Measurements from ENCODE around the gene CD81. TPM values are rescaled to one million over a fixed set of nuclear protein-coding genes. Genes with fewer than 3 reads are reported as not detected.
"Not testable (repeated sequence)": the region's sequence is repeated elsewhere in the genome, so short reads cannot be mapped to it uniquely, and the experiment has no call there.

The CD81 gene
- total and polyA plus RNA-seq, 4 donors: 329 to 741 (median 530) TPM

DNA sequence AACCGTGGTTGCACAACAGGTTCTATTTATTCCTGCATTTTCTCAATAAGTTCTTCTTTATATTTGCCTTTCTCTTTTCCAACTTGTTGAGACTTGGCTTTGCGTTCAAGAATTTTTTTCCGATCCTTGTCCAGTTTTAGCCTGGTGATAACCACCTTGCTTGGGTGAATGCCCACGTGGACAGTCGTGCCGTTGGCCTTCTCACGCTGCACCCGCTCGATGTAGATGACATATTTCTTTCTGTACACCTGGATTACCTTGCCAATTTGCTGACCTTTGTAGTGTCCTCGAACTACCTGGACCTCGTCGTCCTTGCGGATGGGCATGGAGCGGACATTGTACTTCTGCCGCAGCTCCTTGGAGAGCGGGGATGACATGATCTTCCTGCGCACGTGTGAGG lies 41.8 kb upstream of the CD81 start:
- H3K4me3 ChIP-seq (ENCODE audit: low read depth, low read length); H3K27ac ChIP-seq (ENCODE audit: low read depth, low read length); DNase-seq (ENCODE audit: low read depth in 4 of 6, low spot score in 6 of 6); H3K36me3 ChIP-seq (ENCODE audit: control insufficient read depth, insufficient read depth, low read length); H3K4me1 ChIP-seq (ENCODE audit: control insufficient read depth, insufficient read depth, low read length); H3K9me3 ChIP-seq (ENCODE audit: control insufficient read depth, insufficient read depth, low read length); H3K27me3 ChIP-seq (ENCODE audit: control insufficient read depth, insufficient read depth, low read length): not testable (repeated sequence)
- 91% methylated on average over 14 of the region's 18 CpGs for WGBS (ENCODE audit: insufficient coverage)

DNA sequence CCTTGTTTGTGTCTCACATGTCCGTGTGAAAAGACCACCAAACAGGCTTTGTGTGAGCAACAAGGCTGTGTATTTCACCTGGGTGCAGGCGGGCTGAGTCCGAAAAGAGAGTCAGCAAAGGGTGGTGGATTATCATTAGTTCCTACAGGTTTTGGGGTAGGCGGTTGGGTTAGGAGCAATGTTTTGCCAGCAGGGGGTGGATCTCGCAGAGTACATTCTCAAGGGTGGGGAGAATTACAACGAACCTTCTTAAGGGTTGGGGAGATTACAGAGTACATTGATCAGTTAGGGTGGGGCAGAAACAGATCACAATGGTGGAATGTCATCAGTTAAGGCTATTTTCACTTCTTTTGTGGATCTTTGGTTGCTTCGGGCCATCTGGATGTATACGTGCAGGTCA lies 38.4 kb upstream of the CD81 start:
- not testable (repeated sequence) for H3K4me1 ChIP-seq (ENCODE audit: control insufficient read depth, insufficient read depth, low read length); H3K27ac ChIP-seq (ENCODE audit: low read depth, low read length); DNase-seq (ENCODE audit: low read depth in 4 of 6, low spot score in 6 of 6); H3K27me3 ChIP-seq (ENCODE audit: control insufficient read depth, insufficient read depth, low read length); H3K4me3 ChIP-seq (ENCODE audit: low read depth, low read length); H3K36me3 ChIP-seq (ENCODE audit: control insufficient read depth, insufficient read depth, low read length); H3K9me3 ChIP-seq (ENCODE audit: control insufficient read depth, insufficient read depth, low read length)
- 86% methylated on average over 6 of the region's 8 CpGs for WGBS (ENCODE audit: insufficient coverage)

DNA sequence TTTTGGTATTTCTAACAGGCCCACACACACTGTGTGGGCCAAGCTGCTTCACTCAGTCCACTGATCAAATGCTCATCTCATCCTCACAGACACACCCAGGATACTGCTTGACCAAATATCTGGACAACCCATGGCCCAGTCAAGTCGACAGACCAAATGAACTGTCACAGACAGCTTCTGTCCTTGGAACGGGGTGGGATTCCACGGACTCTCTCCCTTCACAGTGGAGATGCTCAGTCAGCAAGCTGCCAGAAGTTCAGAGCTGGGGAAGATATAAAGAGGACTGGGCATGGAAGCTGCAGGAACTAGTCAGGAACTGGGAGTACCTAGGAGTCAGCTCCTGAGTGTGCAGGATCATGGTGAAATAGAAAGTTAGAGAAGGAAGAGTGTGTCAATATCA lies 34.6 kb upstream of the CD81 start:
- H3K9me3 ChIP-seq (ENCODE audit: control insufficient read depth, insufficient read depth, low read length): peaks cover 2% of the 10 kb centered on the region
- H3K36me3 ChIP-seq (ENCODE audit: control insufficient read depth, insufficient read depth, low read length): no peaks in the 10 kb centered on the region
- H3K4me3 ChIP-seq (ENCODE audit: low read depth, low read length): no peak overlapping the region
- no peak for DNase-seq (ENCODE audit: low read depth in 4 of 6, low spot score in 6 of 6)
- H3K4me1 ChIP-seq (ENCODE audit: control insufficient read depth, insufficient read depth, low read length): peaks cover 4% of the 10 kb centered on the region
- no peak overlapping the region for H3K27ac ChIP-seq (ENCODE audit: low read depth, low read length)
- H3K27me3 ChIP-seq (ENCODE audit: control insufficient read depth, insufficient read depth, low read length): no peaks in the 10 kb centered on the region
- WGBS (ENCODE audit: insufficient coverage): 85% methylated on average over 3 of the region's 3 CpGs

DNA sequence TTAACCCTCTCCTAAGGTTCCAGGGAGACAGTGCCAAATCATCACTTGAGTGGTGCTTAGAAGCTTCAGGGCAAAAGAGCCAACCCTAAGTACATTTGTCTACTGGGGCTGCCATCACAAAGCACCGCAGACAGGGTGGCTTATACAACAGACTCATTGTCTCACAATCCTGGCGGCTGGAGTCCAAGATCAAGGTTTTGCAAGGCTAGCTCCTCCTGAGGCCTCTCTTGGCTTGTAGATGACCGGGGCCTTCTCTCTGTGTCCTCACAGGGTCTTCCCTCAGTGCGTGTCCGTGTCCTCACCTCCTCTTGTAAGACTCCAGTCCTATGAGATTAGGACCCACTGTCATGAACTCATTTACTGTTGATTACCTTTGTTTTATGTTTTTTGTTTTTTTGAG lies 34.1 kb upstream of the CD81 start:
- peaks cover 2% of the 10 kb centered on the region for H3K9me3 ChIP-seq (ENCODE audit: control insufficient read depth, insufficient read depth, low read length)
- DNase-seq (ENCODE audit: low read depth in 4 of 6, low spot score in 6 of 6): no peak
- WGBS (ENCODE audit: insufficient coverage): 75% methylated on average over 3 of the region's 5 CpGs

DNA sequence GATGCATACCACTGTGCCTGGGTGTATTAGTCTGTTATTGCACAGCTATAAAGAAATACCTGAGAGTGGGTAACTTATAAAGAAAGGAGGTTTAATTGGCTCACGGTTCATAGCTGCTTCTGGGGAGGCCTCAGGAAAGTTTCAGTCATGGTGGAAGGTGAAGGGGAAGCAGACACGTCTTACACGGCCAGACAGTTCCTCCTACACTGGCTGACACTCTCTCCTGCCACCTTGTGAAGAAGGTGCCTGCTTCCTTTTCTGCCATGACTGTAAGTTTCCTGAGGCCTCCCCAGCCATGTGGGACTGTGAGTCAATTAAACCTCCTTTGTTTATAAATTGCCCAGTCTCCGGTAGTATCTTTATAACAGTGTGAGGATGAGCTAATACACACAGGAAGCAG lies 33.6 kb upstream of the CD81 start:
- H3K4me3 ChIP-seq (ENCODE audit: low read depth, low read length): no peak overlapping the region
- DNase-seq (ENCODE audit: low read depth in 4 of 6, low spot score in 6 of 6): no peak
- peaks cover 4% of the 10 kb centered on the region for H3K4me1 ChIP-seq (ENCODE audit: control insufficient read depth, insufficient read depth, low read length)
- H3K27me3 ChIP-seq (ENCODE audit: control insufficient read depth, insufficient read depth, low read length): no peaks in the 10 kb centered on the region
- H3K27ac ChIP-seq (ENCODE audit: low read depth, low read length): no peak overlapping the region
- H3K9me3 ChIP-seq (ENCODE audit: control insufficient read depth, insufficient read depth, low read length): peaks cover 2% of the 10 kb centered on the region
- 100% methylated on average over 1 of the region's 4 CpGs for WGBS (ENCODE audit: insufficient coverage)
- H3K36me3 ChIP-seq (ENCODE audit: control insufficient read depth, insufficient read depth, low read length): no peaks in the 10 kb centered on the region

More for the DNA sequence above, 34.1 kb upstream of the CD81 start:
- Histone ChIP-seq H3K27me3 (ENCODE audit: control insufficient read depth, insufficient read depth, low read length) (no peaks in the 10 kb centered on the region), H3K27ac (ENCODE audit: low read depth, low read length) (no peak overlapping the region), H3K36me3 (ENCODE audit: control insufficient read depth, insufficient read depth, low read length) (no peaks in the 10 kb centered on the region), H3K4me3 (ENCODE audit: low read depth, low read length) (no peak overlapping the region), H3K4me1 (ENCODE audit: control insufficient read depth, insufficient read depth, low read length) (peaks cover 4% of the 10 kb centered on the region)

DNA sequence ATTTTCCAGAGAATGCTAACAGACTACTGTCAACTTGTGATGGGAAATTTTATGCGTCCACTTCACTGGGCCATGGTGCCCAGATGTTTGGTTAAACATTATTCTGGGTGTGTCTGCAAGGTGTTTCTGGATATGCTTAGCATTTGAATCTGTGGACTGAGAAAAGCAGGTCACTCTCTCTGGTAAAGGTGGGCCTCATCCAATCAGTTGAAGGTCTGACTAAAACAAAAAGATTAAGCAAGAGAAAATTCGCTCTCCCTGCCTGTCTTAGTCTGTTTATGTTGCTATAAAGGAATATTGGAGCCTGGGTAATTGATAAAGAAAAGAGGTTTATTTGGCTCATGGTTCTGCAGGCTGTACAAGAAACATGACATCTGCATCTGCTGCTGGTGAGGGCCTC lies 32.1 kb upstream of the CD81 start:
- H3K36me3 ChIP-seq (ENCODE audit: control insufficient read depth, insufficient read depth, low read length): no peaks in the 10 kb centered on the region
- no peak for DNase-seq (ENCODE audit: low read depth in 4 of 6, low spot score in 6 of 6)
- no peaks in the 10 kb centered on the region for H3K27me3 ChIP-seq (ENCODE audit: control insufficient read depth, insufficient read depth, low read length)
- no peak overlapping the region for H3K27ac ChIP-seq (ENCODE audit: low read depth, low read length)
- 100% methylated on average over 2 of the region's 2 CpGs for WGBS (ENCODE audit: insufficient coverage)
- H3K9me3 ChIP-seq (ENCODE audit: control insufficient read depth, insufficient read depth, low read length): peaks cover 6% of the 10 kb centered on the region
- peaks cover 4% of the 10 kb centered on the region for H3K4me1 ChIP-seq (ENCODE audit: control insufficient read depth, insufficient read depth, low read length)
- H3K4me3 ChIP-seq (ENCODE audit: low read depth, low read length): no peak overlapping the region

DNA sequence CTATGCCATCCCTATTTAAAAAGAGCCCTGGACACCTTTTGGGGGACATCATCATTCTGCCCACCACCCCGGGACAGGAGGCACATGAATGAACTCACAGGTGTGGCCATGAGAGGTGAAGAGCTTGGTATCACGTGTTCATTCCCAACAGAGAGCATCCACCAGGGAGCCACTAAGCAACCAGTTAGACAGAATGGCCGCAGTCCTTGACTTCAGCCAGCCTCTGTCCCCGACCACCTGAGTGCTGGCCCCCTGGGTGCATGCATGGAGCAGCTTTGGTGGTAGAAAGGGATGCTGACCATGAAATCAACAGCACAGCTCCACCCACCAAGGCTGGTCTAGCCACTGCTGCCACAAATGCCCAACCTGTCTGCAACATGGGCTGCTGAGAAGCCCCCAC lies 31.1 kb upstream of the CD81 start:
- H3K27ac ChIP-seq (ENCODE audit: low read depth, low read length): no peak overlapping the region
- H3K27me3 ChIP-seq (ENCODE audit: control insufficient read depth, insufficient read depth, low read length): no peaks in the 10 kb centered on the region
- H3K9me3 ChIP-seq (ENCODE audit: control insufficient read depth, insufficient read depth, low read length): peaks cover 6% of the 10 kb centered on the region
- DNase-seq (ENCODE audit: low read depth in 4 of 6, low spot score in 6 of 6): no peak
- no peak overlapping the region for H3K4me3 ChIP-seq (ENCODE audit: low read depth, low read length)
- H3K4me1 ChIP-seq (ENCODE audit: control insufficient read depth, insufficient read depth, low read length): peaks cover 4% of the 10 kb centered on the region
- H3K36me3 ChIP-seq (ENCODE audit: control insufficient read depth, insufficient read depth, low read length): no peaks in the 10 kb centered on the region
- 93% methylated on average over 4 of the region's 4 CpGs for WGBS (ENCODE audit: insufficient coverage)

DNA sequence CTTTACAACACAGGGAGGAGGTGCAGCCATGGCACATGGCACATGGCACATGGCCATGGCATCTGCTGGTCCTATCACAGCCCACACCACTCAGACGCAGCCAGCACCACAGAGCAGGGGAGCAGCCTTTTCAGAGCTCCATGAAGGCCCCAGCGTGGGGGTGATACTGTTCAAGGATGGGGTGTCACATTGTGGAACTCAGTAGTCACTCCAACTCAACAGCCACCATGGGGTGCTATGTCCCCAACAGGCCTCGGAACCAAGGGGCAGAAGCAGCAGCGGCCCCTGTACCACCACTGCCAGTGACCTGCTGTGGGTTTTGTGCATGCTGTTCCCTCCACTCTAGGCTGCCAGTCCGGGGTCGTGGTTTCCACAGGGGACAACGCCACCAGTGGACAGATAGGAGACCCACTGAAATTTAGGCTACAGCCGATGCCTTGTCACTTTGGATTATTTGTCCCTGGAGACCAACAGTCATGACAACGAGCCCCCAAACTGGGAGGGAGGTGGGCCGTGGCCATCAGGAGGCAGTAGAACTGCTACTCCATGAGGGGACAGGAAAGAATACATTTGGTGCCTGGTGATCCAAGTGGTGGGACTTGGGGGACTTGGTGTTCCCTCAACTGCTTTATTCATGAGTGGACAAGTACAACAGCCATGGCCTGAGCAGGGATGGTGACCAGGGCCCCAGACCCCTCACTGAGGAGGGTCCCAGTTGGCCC lies 30.4 kb upstream of the CD81 start:
- no peaks in the 10 kb centered on the region for H3K36me3 ChIP-seq (ENCODE audit: control insufficient read depth, insufficient read depth, low read length)
- H3K27ac ChIP-seq (ENCODE audit: low read depth, low read length): no peak overlapping the region
- DNase-seq (ENCODE audit: low read depth in 4 of 6, low spot score in 6 of 6): no peak
- no peaks in the 10 kb centered on the region for H3K27me3 ChIP-seq (ENCODE audit: control insufficient read depth, insufficient read depth, low read length)
- H3K4me1 ChIP-seq (ENCODE audit: control insufficient read depth, insufficient read depth, low read length): peaks cover 4% of the 10 kb centered on the region
- peaks cover 6% of the 10 kb centered on the region for H3K9me3 ChIP-seq (ENCODE audit: control insufficient read depth, insufficient read depth, low read length)
- 86% methylated on average over 8 of the region's 10 CpGs for WGBS (ENCODE audit: insufficient coverage)
- no peak overlapping the region for H3K4me3 ChIP-seq (ENCODE audit: low read depth, low read length)

DNA sequence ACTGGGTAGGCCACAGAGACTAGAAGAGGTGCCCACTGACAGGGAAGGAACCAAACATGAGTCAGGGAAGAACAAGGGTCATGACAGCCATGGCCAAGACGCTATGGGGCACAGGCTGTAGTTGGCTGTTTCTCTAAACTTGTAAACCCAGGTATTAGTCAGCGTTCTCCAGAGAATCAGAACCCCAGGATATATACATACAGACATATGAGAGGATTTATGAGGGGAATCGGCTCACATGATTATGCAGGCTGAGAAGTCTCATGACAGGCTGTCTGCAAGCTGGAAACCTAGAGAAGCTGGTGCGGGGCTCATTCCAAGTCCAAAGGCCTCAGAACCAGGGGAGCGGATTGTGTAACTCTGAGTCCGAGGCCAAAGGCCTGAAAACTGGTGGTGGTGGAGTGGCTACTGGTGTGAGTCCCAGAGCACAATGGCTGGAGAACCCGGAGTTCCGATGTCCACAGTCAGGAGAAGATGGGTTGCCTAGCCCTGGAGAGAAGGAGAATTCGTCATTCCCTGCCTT lies 29.7 kb upstream of the CD81 start:
- 94% methylated on average over 4 of the region's 9 CpGs for WGBS (ENCODE audit: insufficient coverage)
- peaks cover 4% of the 10 kb centered on the region for H3K4me1 ChIP-seq (ENCODE audit: control insufficient read depth, insufficient read depth, low read length)
- H3K36me3 ChIP-seq (ENCODE audit: control insufficient read depth, insufficient read depth, low read length): no peaks in the 10 kb centered on the region
- peaks cover 6% of the 10 kb centered on the region for H3K9me3 ChIP-seq (ENCODE audit: control insufficient read depth, insufficient read depth, low read length)
- no peaks in the 10 kb centered on the region for H3K27me3 ChIP-seq (ENCODE audit: control insufficient read depth, insufficient read depth, low read length)
- H3K4me3 ChIP-seq (ENCODE audit: low read depth, low read length): no peak overlapping the region
- no peak overlapping the region for H3K27ac ChIP-seq (ENCODE audit: low read depth, low read length)
- DNase-seq (ENCODE audit: low read depth in 4 of 6, low spot score in 6 of 6): no peak

DNA sequence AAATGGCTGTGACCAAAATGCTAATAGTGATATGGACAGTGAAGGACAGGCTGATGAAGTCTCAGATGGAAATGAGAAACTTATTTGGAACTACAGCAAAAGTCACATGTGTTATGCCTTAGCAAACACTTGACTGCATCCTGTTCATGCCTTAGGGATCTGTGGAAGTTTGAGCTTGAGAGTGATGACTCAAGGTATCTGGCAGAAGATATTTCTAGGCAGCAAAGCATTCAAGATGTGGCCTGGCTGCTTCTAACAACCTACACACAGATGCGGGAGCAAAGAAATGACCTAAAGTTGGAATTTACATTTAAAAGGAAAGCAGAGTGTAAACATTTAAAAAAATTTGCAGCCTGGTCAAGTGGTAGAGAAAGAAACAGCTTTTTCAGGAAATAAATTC lies 28.1 kb upstream of the CD81 start:
- WGBS (ENCODE audit: insufficient coverage): no CpG with 5 or more reads among the region's 1 CpG
- H3K36me3 ChIP-seq (ENCODE audit: control insufficient read depth, insufficient read depth, low read length): no peaks in the 10 kb centered on the region

More for the DNA sequence above, 28.1 kb upstream of the CD81 start:
- Histone ChIP-seq H3K4me3 (ENCODE audit: low read depth, low read length) (no peak overlapping the region), H3K27ac (ENCODE audit: low read depth, low read length) (no peak overlapping the region), H3K27me3 (ENCODE audit: control insufficient read depth, insufficient read depth, low read length) (no peaks in the 10 kb centered on the region), H3K4me1 (ENCODE audit: control insufficient read depth, insufficient read depth, low read length) (no peaks in the 10 kb centered on the region), H3K9me3 (ENCODE audit: control insufficient read depth, insufficient read depth, low read length) (peaks cover 6% of the 10 kb centered on the region)
- no peak for DNase-seq (ENCODE audit: low read depth in 4 of 6, low spot score in 6 of 6)

All from spinal cord (tissue), 10 donors.